ENCODE measurements around the gene ANKRD17.
"Not testable (repeated sequence)": the region's sequence is repeated elsewhere in the genome, so short reads cannot be mapped to it uniquely, and the experiment has no call there.

ANKRD17 gene

GRCh38 chr4:73258686-73259570, at the start of gene ANKRD17:
Gene ANKRD17 (minus strand): TSS chr4:73258798. CDS start chr4:73258668, 130 bp downstream.
- DNase-seq = peak; percentile 94

- DNase-seq = peak; percentile 52
These were observed 49.7 kb upstream of the ANKRD17 start for GRCh38 chr4:73308286-73308685.

GRCh38 chr4:73303711-73304110, 45.1 kb upstream of the ANKRD17 start:
- DNase-seq = no peak

- DNase-seq = no peak
These were observed 41.1 kb upstream of the ANKRD17 start for GRCh38 chr4:73299548-73300280.

- not testable (repeated sequence) for DNase-seq
These were observed 34.1 kb upstream of the ANKRD17 start for GRCh38 chr4:73292661-73293060.

DNA sequence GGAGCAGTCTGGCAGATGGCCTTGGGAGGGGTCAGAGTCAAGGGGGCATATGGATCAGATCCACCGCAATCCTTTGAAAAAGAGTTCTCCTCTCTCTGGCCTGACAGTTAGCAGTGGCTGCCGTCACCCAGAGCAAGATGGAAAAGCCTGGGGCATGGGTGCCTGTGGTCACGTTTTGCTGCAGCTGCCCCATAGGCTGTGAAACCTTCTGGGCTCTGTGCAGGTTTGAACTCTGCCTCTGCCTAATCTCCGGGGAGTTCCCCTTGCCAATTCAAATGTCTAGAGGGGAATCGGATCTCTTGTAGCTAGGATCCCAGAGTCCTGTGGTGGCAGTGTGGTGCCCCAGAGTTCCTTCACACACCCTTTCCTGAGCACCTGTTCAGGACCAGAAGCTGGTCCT, 23.4 kb upstream of the ANKRD17 start:
- no peak for DNase-seq

DNA sequence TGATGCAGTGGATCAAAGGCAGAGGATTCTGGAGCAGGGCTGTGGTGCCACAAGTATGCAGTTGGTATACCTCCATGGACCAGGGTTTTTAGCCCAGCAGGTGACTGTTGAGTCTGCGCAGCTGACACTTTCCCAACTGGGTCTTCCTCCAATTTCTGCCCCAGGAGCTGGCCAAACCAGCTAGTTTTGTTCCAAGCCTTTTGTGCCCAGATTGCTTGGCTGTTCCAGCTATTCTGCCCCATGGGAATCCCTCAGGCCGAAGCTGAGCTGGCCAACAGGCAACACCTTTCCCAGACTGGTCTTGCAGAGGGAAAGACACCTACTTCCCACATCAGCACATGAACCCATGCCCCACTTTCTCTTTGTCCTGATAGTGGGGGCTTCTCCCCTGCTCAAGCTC, 22.8 kb upstream of the ANKRD17 start:
- no peak for DNase-seq

- no peak for DNase-seq
These were observed 18.6 kb upstream of the ANKRD17 start for GRCh38 chr4:73277201-73277600.

GRCh38 chr4:73275318-73275654, 16.7 kb upstream of the ANKRD17 start:
- no peak for DNase-seq

DNA sequence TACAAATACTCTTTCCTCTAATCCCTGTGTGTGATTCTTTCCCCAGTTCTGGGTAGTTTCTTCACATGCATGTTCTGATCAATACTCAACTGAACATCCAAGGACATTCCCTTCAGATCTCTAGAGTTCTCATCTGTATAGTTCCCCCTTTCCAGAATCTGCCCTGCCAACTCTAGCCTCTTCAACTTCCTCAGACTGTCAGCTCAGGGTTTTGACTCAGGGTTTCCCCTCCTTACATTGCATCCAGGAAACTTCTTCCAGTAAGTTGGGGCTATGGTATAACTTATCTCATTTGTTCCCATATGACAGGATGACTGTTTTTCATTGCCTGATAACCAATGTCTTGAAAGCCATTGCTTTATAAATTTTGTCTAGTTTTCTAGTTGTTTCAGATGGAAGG, 14.2 kb upstream of the ANKRD17 start:
- DNase-seq = no peak

- no peak for DNase-seq
These were observed 8.5 kb upstream of the ANKRD17 start for GRCh38 chr4:73267050-73267449.

DNA sequence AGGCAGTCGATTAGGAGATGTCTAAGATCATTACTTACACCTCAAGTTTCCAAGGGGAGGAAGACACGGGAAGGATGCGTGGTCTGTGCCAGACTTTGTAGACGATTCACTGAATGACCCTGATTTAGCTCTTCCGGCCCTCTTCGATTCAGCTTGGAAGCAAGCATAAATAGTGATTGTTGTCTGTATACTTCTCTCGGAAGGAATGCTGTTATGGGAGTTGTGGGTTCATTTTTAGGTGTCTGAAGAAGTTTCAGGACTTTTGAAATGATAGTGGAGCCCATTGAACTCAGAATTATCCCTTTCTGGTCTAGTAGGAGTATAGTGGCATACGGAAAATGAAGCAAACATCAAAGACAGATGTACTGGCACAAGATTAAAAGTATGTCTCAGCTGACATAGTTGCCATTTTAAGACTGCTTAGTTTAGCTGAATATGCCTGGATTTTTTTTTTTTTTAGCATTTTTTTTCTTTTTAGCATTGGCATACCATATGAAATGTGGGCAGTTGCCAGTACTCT, 1.0 kb upstream of the ANKRD17 start:
- peak; percentile 45 for DNase-seq

DNA sequence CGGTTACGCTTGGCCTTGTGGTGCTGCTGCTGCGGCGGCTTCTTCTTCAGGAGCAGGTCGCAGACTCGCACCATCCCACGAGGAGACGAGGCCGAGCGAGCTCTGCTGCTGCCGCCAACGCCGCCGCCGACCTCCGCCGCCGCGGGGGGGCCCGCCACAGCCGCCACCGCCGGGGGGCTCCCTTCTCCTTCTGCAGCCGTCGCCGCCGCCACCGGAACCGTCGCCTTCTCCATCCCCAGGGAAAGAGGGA, 237 bp downstream of the ANKRD17 start:
- no peak for DNase-seq

- DNase-seq = peak; percentile 56
These were observed 755 bp downstream of the ANKRD17 start for GRCh38 chr4:73257651-73258435.

DNA sequence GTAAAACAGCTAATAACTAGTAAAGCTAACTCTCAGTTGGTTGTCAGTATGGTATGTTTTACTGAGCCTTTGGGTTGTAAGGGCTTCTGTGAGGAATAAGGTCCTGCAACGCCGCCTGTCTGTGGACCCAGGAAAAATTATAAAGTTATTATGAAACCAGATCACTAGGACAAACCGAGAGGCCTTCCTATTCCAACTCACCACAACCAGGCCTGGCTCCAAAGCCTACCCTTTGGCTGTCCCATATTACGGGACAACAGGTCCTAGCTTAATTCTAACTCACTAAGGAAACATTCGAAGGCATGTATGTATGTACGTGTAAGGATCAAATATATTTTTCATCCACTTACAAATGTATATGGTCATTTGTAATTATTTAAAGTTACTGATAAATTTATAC, 1.4 kb downstream of the ANKRD17 start:
- DNase-seq = peak; percentile 84

DNA sequence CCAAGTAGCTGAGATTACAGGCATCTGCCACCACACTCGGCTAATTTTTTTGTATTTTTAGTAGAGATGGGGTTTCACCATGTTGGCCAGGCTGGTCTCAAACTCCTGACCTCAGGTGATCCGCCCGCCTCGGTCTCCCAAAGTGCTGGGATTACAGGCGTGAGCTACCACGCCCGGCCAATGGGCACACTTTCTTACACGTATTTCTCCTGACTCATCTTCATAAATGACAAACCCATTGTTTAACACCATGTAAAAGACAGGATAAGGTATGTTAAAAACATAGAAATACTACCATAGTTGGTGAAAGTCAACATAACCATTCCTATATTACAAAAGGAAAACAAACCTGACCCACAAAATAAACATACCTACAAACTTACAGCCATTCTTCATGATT, 2.8 kb downstream of the ANKRD17 start:
- not testable (repeated sequence) for DNase-seq

DNA sequence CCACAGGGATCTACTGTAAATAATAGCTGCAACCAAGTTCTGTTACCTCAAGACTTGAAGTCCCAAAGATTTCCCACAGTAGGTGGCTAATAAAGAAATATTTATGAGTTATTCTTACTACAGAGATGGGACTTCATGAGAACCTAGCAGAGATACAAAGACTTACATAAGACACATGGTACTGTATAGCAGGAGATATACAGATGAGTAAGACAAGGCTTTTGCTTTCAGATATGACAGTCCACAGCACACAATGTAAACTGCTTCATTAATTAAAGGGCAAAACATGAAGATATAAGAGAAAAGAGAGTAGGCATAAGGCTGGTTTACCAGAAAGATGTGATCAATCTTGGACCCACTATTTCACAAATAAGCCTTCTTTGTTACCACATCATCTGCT, 6.6 kb downstream of the ANKRD17 start:
- no peak for DNase-seq

DNA sequence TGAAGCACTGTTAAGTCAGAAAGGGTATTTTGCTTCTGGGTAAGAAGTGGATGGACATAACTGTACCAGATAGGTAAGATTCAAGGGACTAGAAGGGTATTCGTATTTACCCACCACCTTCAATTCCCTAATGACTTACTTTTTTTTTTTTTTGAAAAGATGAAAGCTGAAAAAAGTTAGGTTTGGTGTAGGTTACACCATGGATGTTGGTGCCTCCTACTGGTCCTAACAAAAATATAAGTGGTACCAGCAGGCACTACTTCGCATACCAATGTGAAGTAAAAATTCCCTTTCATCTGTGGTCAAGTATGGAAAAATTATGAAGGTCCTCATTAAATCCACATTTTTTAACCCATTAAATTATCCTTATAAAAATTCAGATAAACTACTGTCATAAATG, 7.2 kb downstream of the ANKRD17 start:
- DNase-seq = no peak

DNA sequence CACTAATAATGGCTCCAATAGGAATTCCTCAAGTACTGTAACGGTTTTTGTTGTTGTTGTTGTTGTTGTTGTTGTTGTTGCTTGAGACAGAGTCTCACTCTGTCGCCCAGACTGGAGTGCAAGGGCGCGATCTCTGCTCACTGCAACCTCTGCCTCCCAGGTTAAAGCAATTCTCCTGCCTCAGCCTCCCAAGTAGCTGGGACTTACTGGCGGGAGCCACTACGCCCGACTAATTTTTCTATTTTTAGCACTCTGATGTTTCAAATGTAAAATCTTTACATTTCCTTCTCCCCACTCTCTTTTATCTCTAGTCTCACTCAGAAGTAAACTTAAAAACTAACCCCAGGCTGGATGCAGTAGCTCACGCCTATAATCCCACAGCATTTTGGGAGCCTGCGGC, 8.0 kb downstream of the ANKRD17 start:
- DNase-seq = no peak

DNA sequence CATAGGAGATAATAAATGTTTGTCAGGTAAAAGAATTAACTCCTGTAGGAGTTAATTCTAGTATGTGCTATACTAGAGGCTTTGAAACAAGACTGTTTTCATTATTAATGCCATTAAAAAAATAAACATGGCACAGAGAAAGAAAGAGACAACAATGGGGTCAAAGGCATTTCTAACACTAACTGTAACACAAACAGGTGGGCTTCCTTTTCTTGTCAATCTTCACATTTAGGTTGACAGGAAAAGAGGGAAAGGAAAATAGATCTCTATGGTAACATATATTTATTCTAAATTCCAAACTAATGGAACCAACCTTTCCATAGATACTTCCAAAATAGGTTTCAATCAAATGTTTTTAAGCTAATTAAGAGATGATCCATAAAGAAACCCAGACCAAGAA, 9.8 kb downstream of the ANKRD17 start:
- DNase-seq = no peak

DNA sequence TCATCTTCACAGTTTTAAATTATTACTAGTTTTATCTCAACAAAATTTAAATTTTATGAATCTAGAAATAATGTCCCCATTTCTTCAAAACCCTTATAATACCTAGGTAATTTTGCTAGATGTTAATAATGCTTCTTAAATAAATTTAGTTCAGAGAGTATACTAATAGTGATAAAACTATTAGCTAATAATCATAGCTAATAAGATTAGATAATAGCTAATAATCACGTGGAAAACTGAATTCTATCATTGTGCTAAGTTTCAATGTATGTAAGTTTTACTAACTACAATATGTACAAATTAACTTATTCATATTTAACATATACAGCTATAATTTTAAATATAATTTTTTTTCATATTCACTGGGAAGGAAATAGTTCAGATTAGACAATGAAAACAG, 10.2 kb downstream of the ANKRD17 start:
- no peak for DNase-seq

GRCh38 chr4:73247100-73247499, 11.5 kb downstream of the ANKRD17 start:
- no peak for DNase-seq

- DNase-seq = no peak
These were observed 12.6 kb downstream of the ANKRD17 start for GRCh38 chr4:73245955-73246354.
